Amygdala (tissue), 56 donors: ENCODE data around the gene TBC1D24.
"Not testable (repeated sequence)": the region's sequence is repeated elsewhere in the genome, so short reads cannot be mapped to it uniquely, and the experiment has no call there.

Experiments
- DNase-seq, 56 donors: peaks; one replicate each; lab custom pipeline; 2025; lab: John Stamatoyannopoulos, UW

The TBC1D24 gene

GRCh38 chr16:2543771-2544170 is 68.8 kb downstream of the TBC1D24 start:
- DNase-seq, result not testable (repeated sequence)

GRCh38 chr16:2550283-2550878 is 75.5 kb downstream of the TBC1D24 start:
- DNase-seq, result not testable (repeated sequence)

- DNase-seq, result not testable (repeated sequence)
Observed at GRCh38 chr16:2551420-2551889, 76.5 kb downstream of the TBC1D24 start.

GRCh38 chr16:2554709-2555425 is 79.9 kb downstream of the TBC1D24 start:
- DNase-seq, result not testable (repeated sequence)
